HG03103 (cell line): Measurements from ENCODE around the gene KRT79.
"Not testable (repeated sequence)": the region's sequence is repeated elsewhere in the genome, so short reads cannot be mapped to it uniquely, and the experiment has no call there.

ENCODE experiments used
- ATAC-seq: cut with Tn5 transposase; IDR thresholded peaks from one replicate; pipeline ENCODE4 v1.9.1; 2021; ENCODE audit warnings: low read depth; ENCODE audit not compliant: unreplicated experiment

KRT79 gene

GRCh38 chr12:52807544-52808470, 26.3 kb downstream of the KRT79 start:
- ATAC-seq, result no peak

GRCh38 chr12:52806821-52807543, 27.1 kb downstream of the KRT79 start:
- ATAC-seq, result no peak

- no peak for ATAC-seq
These were observed 27.8 kb downstream of the KRT79 start for GRCh38 chr12:52806169-52806811.

GRCh38 chr12:52805739-52806138, 28.4 kb downstream of the KRT79 start:
- no peak for ATAC-seq

GRCh38 chr12:52805000-52805399, 29.1 kb downstream of the KRT79 start:
- ATAC-seq, result no peak

GRCh38 chr12:52802442-52802841, 31.7 kb downstream of the KRT79 start:
- no peak for ATAC-seq

GRCh38 chr12:52801773-52802172, 32.3 kb downstream of the KRT79 start:
- ATAC-seq, result no peak

- no peak for ATAC-seq
These were observed 33.7 kb downstream of the KRT79 start for GRCh38 chr12:52800259-52800917.

GRCh38 chr12:52799505-52800211, 34.5 kb downstream of the KRT79 start:
- ATAC-seq, result no peak

- no peak for ATAC-seq
These were observed 35.2 kb downstream of the KRT79 start for GRCh38 chr12:52798671-52799504.

- no peak for ATAC-seq
These were observed 36.0 kb downstream of the KRT79 start for GRCh38 chr12:52798003-52798670.

GRCh38 chr12:52797529-52797894, 36.6 kb downstream of the KRT79 start:
- ATAC-seq, result no peak

GRCh38 chr12:52796839-52797528, 37.1 kb downstream of the KRT79 start:
- ATAC-seq, result no peak

- ATAC-seq, result no peak
These were observed 37.7 kb downstream of the KRT79 start for GRCh38 chr12:52796429-52796794.

GRCh38 chr12:52795694-52796428, 38.2 kb downstream of the KRT79 start, which contains the start of gene KRT3:
Gene KRT3 (minus strand): TSS chr12:52796117. CDS start chr12:52796042, 75 bp downstream.
- no peak for ATAC-seq

GRCh38 chr12:52795332-52795674, 38.8 kb downstream of the KRT79 start:
- not testable (repeated sequence) for ATAC-seq

- no peak for ATAC-seq
These were observed 39.4 kb downstream of the KRT79 start for GRCh38 chr12:52794479-52795331.
